Limb (tissue), 2 donors: ENCODE results near the gene DNAH3.
A peak's percentile ranks its signal among the peaks of the same experiment; 100 is the strongest.
"Not testable (repeated sequence)": the region's sequence is repeated elsewhere in the genome, so short reads cannot be mapped to it uniquely, and the experiment has no call there.

Source experiments
- DNase-seq, 2 donors: peaks; one replicate each; pipeline ENCODE4 v3.0.0-alpha.2; 2016; ENCODE audit errors: extremely low spot score in 2 of 2

The DNAH3 gene

DNA sequence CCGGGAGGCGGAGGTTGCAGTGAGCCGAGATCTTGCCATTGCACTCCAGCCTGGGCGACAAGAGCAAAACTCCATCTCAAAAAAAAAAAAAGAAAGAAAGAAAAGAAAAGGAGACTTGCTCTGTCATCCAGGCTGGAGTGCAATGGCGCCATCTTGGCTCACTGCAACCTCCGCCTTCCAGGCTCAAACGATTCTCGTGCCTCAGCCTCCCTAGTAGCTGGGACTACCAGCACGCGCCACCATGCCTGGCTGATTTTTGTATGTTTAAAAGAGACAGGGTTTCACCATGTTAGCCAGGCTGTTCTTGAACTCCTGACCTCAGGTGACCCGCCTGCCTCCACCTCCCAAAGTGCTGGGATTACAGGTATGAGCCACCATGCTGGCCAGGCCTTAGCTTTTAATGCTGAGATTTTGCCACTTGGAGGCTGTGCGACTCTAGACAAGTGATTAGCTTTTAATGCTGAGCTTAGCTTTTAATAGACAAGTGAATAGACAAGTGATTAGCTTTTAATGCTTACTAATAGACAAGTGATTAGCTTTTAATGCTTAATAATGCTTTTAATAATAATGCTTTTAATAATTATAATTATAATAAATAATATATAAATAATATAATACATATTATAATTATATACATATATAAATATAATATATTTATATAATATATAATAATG, 17.4 kb upstream of the DNAH3 start:
- DNase-seq = no peak

DNA sequence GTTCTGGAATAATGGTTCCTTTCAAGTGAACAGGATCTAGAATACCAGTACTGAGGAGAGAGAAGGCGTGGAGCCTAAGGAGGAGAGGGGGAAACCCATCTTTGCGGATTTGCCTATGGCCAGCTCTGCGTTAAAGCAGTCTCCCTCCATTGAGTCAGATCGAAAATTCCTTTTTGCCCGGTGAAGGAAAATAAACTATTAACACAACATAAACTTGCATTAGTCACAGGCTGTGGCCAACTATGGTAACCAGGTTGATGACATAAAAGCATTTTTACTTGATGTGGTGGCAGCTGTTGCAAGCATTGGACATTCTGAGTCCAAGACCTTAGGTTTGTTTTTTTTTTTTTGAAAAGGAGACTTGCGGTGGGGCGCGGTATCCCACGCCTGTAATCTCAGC, 16.7 kb upstream of the DNAH3 start:
- no peak for DNase-seq

DNA sequence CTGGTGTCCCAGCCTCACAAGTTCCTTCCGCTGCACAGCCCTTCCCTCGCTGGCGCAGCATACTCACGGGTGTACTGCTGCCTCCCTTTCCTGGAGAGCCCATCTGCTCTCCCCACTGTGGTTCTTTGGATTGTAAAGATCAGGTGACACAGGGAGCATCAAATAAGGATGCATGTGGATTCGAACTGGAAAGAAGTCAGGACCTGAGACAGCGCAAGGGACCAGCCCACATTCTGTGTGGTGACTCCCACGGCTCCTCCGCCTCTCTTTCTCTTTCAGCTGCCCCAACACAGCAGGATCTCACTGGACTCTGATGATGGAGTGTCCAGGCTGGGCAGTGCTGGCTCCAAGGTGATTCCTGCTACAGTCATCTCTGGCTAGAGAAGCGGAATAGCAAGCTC, 15.9 kb upstream of the DNAH3 start:
- no peak for DNase-seq

GRCh38 chr16:21164521-21165168, 14.0 kb upstream of the DNAH3 start:
- no peak for DNase-seq

- no peak for DNase-seq
Observed at GRCh38 chr16:21163576-21163975, 12.9 kb upstream of the DNAH3 start.

DNA sequence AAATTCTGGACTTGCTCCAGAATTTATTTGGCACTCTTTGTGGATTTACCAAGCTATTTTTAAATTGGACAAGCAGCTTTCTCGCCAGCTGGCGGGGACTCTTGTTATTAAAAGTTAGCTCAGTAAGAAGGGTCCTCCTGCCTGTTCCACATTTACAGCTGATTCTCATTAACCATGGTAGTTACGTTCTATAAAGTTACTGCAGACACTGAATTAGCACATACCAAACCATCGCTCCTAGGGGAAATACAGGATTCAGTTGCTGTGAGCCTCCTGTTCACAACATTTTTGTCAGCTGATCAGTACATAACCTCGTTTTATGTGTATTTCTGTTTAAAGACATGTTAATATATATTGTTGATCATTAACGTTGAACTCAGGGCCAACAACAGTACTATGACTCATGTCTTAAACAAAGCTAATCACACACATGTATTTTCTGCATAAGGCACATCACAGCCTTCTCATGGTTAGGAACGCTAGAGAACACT, 12.1 kb upstream of the DNAH3 start:
- DNase-seq = peak; percentile 31 to 85

DNA sequence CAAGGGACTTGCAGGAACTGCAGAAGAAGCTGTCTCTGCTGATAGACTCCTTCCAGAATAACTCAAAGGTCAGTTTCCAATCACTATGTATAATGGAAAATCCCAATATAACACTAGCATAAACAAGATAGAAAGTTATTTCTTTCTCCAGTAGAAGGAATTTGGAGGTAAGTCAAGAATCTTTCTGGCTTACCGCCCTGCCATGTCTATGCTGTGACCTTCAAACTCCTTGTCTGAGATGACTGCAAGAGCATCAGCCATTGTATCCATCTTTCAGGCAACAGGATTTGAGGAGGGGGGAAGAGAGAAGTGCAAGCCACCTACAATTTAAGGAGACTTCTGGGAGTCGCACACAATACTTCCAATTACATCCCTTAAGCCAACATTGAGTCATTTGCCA, 10.6 kb upstream of the DNAH3 start:
- no peak for DNase-seq

GRCh38 chr16:21160276-21160675, 9.6 kb upstream of the DNAH3 start:
- DNase-seq = no peak

GRCh38 chr16:21159281-21159951, 8.8 kb upstream of the DNAH3 start:
- DNase-seq = peak in 1 of 2 donors; percentile 52

DNA sequence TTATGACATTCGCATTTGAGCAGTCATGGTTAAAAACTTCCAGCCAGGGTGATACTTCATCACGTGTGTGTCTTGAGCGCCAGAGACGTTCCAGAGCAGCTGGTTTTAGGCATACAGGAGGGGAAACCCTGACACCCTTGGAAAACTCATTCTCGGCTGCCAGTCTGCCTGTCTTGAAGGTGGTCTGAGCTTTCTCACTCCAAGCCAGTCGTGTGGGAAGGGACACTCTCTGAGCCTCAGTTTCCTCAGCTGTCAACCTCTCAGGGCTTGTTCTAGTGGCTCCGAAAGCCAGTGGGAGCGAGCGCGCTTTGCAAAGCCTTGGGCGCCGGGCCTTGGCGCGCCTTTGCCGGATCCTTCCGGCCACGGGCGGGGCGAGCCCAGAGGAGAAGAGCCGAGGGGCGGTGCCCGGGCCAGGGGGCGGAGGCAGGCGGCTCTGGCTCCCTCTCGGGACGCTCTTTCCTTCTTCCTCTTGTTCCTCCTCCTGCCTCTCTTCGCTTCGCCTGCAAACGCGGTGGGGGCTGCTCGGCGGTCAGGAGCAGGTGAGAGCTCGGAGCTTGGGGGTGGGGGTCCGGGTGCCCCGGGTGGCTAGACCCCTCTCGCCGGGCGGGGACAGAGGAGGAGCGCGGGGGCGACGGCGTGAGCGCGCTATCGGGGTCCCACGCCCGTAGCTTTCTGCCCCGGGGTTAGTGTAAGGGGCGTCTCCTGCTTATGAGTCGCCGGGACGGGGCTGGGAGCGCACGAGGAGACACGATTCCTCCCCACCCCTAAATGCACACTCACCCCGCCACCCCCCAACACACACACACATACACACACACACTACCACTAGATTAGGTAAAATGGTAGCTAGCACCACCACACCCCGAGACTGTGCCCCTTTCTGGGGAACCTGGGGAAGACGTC, 7.8 kb upstream of the DNAH3 start, which contains the start of gene LDAF1:
Gene LDAF1 (plus strand): TSS at position 467 of the 903 bp plus-strand sequence. CDS start 2,509 bp downstream, outside the sequence.
- peak; percentile 74 to 82 for DNase-seq

- DNase-seq = no peak
Observed at GRCh38 chr16:21157632-21158031, 7.0 kb upstream of the DNAH3 start.

- DNase-seq = peak; percentile 53 to 69
Observed at GRCh38 chr16:21156767-21157467, 6.3 kb upstream of the DNAH3 start.

- not testable (repeated sequence) for DNase-seq
Observed at GRCh38 chr16:21156011-21156410, 5.4 kb upstream of the DNAH3 start.

- DNase-seq = not testable (repeated sequence)
Observed at GRCh38 chr16:21153124-21153729, 2.6 kb upstream of the DNAH3 start.

GRCh38 chr16:21152160-21153030, 1.7 kb upstream of the DNAH3 start:
- not testable (repeated sequence) for DNase-seq

DNA sequence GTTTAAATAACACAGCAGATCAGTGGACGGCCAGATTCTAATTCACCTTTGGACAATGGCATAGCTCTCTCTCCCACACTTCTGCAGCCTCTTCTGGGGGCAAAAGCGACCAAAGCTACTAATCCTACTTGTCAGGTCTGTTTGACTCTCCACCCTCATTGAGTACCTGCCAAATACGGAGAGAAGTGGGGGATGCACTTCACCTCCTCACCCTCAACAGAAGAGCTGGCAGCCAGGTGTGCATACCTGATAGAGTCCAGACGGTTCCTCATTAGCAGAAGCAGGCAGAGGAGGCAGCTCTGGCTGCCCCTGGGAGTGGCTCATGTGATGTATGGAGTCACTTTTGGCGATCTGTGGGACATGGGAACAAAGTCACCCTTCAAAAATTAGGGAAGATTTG, 4.9 kb downstream of the DNAH3 start:
- DNase-seq = no peak

DNA sequence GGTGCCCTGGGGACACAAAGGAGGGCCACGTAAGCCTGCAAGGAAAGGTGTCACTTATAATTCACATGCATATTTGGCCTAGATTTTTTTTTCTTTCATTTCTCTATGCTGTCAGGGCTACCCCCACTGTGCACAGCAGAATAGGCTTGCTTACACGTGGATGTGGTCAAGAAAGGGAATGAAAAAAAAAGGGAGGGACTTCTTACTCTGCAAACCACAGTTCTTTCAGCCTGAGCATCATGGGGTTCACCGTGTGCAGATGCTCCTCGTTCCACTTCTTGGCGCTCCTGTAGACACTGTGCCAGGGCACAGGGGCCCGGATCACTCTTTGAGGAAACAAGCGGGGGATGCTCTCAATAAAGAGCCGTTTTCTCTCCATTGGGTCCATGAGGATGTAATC, 16.6 kb downstream of the DNAH3 start:
- DNase-seq = no peak

DNA sequence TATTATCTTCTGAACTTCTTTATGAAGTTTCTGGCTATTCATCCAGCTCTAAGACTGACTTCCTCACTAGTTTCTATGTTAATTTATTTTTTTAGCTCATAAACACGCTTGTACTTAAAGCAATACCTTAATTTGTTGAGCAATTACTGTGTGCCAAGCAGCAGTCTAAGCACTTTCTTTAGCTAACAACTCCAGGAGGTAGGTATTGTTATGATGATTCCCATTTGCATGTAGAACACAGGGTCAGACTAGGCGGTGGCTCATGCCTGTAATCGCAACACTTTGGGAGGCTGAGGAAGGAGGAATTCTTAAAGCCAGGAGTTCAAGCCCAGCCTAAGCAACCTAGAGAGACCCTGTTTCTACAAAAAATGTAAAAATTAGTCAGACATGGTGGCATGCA, 19.8 kb downstream of the DNAH3 start:
- DNase-seq = no peak

GRCh38 chr16:21128991-21129390, 21.7 kb downstream of the DNAH3 start:
- no peak for DNase-seq
